GM06990 (cell line): ENCODE data around the gene ZNF487.
A peak's percentile ranks its signal among the peaks of the same experiment; 100 is the strongest.
"Not testable (repeated sequence)": the region's sequence is repeated elsewhere in the genome, so short reads cannot be mapped to it uniquely, and the experiment has no call there.

Source experiments
- DNase-seq: peaks from one replicate; pipeline ENCODE4 v3.0.0-alpha.2; 2011; ENCODE audit not compliant: insufficient read length; ENCODE audit errors: extremely low read depth
- H3K27me3 ChIP-seq: replicated peaks from 2 replicates; pipeline ENCODE4 v1.6.0; 2011; ENCODE audit warnings: low read length; ENCODE audit not compliant: control insufficient read depth, insufficient read depth
- H3K36me3 ChIP-seq: 2 replicates; pipeline ENCODE4 v1.5.1; 2011; ENCODE audit warnings: low read length; ENCODE audit not compliant: control insufficient read depth, insufficient read depth
- H3K4me3 ChIP-seq: replicated peaks from 2 replicates; pipeline ENCODE4 v1.5.1; 2011; ENCODE audit warnings: low read depth, mild to moderate bottlenecking, control low read depth, low read length
- TF ChIP-seq, protein P1 (sequence below): IDR thresholded peaks from 2 replicates; pipeline ENCODE4 v1.5.1; 2011; ENCODE audit warnings: low read length, control low read depth, mild to moderate bottlenecking, inconsistent platforms; ENCODE audit not compliant: insufficient read depth, poor library complexity, severe bottlenecking

Gene ZNF487

DNA sequence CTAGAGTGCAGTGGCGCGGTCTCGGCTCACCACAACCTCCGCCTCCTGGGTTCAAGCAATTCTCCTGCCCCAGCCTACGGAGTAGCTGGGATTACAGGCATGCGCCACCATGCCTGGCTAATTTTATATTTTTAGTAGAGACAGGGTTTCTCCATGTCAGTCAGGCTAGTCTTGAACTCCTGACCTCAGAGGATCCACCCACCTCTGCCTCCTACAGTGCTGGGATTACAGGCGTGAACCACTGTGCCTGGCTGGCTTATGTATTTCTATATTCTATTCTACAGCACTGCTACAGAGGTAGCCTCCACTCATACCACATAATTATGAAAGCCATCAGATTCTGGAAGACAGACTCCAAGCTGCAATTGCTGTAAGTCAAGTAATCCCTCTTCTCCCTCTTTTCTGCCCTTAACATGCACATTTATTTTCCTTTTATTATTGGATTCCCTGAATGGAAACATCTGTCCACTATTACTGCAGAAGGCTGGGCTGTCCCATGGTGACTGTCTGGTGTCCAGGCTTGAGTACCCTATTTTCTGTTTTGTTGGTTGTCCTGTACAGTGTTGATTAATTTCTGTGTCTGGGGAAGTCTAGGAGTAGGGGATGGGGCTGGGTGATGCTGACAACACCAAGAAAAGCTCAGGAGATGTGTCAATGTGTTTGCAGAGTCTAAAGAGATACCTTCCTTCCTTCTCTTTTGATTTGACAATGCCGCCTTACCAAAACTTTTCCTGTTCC, 5.8 kb upstream of the ZNF487 start:
- DNase-seq, result no peak
- TF ChIP-seq, protein P1, sequence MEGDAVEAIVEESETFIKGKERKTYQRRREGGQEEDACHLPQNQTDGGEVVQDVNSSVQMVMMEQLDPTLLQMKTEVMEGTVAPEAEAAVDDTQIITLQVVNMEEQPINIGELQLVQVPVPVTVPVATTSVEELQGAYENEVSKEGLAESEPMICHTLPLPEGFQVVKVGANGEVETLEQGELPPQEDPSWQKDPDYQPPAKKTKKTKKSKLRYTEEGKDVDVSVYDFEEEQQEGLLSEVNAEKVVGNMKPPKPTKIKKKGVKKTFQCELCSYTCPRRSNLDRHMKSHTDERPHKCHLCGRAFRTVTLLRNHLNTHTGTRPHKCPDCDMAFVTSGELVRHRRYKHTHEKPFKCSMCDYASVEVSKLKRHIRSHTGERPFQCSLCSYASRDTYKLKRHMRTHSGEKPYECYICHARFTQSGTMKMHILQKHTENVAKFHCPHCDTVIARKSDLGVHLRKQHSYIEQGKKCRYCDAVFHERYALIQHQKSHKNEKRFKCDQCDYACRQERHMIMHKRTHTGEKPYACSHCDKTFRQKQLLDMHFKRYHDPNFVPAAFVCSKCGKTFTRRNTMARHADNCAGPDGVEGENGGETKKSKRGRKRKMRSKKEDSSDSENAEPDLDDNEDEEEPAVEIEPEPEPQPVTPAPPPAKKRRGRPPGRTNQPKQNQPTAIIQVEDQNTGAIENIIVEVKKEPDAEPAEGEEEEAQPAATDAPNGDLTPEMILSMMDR, result no peak
- no peak overlapping the region for H3K4me3 ChIP-seq
- H3K27me3 ChIP-seq, result no peaks in the 10 kb centered on the region
- no peaks in the 10 kb centered on the region for H3K36me3 ChIP-seq

DNA sequence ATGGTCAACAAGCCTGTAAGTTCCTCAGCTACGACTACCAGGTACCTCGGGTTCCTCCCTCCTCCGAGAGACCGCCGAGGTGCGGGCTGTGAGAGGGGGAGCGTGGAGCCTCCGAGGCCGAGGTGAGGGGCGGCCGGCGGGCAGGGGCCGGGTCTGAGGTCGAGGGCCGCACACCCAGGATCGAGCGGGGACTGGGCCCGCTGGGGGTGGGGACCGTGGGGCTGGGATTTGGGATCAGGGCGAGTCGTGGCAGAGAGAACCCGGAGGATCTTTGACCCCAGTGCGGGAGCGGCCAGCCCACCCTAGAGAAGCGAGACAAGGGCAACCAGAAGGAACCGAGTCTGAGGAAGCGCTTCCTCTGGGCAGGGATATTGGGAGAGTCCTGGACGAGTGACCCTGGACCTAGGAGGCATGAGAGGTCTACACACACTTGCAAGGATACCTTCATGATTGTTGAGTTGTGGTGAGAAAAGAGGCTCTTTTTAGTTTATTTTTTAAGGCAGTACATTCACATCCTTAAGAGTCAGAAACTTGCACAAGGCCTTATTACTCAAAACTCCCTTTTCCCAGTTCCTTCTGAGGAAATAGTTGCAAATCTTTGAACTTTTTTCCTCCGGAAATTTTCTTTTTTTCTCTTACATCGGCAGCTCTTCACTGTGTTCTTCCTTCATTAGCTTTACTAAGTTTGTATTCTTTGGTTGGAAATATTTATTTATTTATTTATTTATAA, 395 bp downstream of the ZNF487 start:
- Histone ChIP-seq H3K36me3 (no peaks in the 10 kb centered on the region), H3K27me3 (no peaks in the 10 kb centered on the region), H3K4me3 (peak overlapping the region; percentile 88)
- DNase-seq, result no peak
- TF ChIP-seq, protein P1, result no peak

DNA sequence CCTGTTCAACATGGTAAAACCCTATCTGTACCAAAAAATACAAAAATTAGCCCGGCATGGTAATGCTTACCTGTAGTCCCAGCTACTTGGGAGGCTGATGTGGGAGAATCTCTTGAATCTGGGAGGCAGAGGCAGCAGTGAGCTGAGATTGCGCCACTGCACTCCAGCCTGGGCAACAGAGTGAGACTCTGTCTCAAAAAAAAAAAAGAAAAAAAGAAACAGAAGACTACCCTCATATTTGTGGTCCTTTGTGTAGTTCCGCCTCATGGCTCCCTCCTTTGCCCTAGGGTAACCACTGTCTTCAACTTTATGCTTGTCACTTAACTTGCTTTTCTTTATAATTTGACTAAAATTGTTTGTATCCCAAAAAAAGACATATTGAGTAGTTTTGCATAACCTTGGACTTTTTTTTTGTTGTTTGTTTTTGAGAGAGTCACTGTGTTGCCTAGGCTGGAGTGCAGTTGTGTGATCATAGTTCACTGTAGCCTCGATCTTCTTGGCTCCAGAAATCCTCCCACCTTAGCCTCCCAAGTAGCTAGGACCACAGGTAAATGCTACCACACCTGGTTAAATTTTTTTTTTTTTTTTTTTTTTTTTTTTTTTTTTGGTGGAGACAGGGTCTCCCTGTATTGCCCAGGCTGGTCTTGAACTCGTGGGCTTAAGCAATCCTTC, 3.7 kb downstream of the ZNF487 start:
- Histone ChIP-seq H3K4me3 (no peak overlapping the region), H3K27me3 (no peaks in the 10 kb centered on the region), H3K36me3 (no peaks in the 10 kb centered on the region)
- TF ChIP-seq, protein P1, result no peak
- no peak for DNase-seq

DNA sequence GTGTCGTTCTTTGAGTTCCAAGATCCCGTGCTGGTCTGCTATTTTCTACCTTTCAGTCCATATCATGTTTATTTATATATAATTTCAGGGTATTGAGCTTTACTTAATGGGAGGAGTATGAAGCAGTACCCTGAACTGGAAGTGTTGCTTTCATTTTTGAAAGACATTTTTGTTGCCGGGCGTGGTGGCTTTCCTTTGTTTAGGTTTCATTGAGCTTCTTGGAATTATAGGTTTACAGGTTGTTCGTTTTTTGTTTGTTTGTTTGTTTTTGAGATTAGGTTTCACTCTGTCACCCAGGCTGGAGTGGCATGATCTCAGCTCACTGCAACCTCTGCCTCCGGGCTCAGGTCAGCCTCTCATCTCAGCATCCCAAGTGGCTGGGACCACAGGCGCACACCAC, 7.4 kb downstream of the ZNF487 start:
- no peaks in the 10 kb centered on the region for H3K27me3 ChIP-seq
- TF ChIP-seq, protein P1, result no peak
- DNase-seq, result no peak
- no peak overlapping the region for H3K4me3 ChIP-seq
- no peaks in the 10 kb centered on the region for H3K36me3 ChIP-seq

DNA sequence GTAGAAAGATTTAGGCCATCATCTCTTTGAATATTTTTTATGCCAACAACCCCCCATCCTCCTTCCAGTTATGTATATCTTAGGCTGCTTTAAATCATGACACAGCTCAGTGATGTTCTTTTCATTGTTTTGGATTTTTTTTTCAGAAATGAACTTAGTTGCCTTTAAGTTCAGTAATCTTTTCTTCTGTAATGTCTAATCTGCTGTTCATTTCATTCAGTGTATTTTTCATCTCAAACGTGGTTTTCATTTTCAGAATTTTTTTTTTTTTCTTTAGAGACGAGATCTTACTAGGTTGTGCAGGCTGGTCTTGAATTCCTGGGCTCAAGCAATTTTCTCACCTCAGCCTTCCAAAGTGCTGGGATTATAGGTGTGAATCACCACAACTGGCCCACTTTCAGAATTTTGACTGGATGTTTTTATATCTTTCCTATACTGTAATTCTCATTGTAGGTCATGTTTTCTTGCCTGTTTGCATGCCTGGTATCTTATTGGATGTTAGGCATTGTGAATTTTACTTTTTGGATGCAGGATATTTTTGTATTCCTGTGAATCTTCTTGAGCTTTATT, 8.1 kb downstream of the ZNF487 start:
- no peak for DNase-seq
- H3K27me3 ChIP-seq, result no peaks in the 10 kb centered on the region
- TF ChIP-seq, protein P1, result no peak
- no peak overlapping the region for H3K4me3 ChIP-seq
- H3K36me3 ChIP-seq, result no peaks in the 10 kb centered on the region

DNA sequence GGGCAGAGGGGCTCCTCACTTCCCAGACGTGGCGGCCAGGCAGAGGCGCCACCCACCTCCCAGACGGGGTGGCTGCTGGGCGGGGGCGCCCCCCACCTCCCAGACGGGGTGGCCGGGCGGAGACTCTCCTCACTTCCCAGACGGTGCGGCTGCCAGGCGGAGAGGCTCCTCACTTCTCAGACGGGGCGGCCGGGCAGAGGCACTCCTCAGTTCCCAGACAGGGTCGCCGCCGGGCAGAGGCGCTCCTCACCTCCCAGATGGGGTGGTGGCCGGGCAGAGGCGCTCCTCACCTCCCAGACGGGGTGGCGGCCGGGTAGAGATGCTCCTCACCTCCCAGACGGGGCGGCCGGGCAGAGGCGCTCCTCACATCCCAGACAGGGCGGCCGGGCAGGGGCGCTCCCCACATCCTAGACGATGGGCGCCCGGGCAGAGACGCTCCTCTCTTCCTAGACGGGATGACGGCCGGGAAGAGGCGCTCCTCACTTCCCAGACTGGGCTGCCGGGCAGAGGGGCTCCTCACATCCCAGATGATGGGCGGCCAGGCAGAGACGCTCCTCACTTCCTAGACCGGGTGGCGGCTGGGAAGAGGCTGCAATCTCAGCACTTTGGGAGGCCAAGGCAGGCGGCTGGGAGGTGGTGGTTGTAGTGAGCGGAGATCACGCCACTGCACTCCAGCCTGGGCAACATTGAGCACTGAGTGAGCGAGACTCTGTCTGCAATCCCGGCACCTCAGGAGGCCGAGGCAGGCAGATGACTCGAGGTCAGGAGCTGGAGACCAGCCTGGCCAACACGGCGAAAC, 9.5 kb downstream of the ZNF487 start:
- not testable (repeated sequence) for H3K27me3 ChIP-seq, H3K36me3 ChIP-seq

More for the DNA sequence above, 9.5 kb downstream of the ZNF487 start:
- not testable (repeated sequence) for H3K4me3 ChIP-seq, DNase-seq
